SK-N-SH treated with all-trans-retinoic acid at 6 μM for 48 hours (cell line): Measurements from ENCODE around the gene TMA7.
A peak's percentile ranks its signal among the peaks of the same experiment; 100 is the strongest.

ENCODE experiments used
- ATAC-seq: fragments of 200-7000 bp; cut with Tn5 transposase; 3 replicates; pipeline ENCODE4 v1.9.1; 2020; ENCODE audit warnings: mild to moderate bottlenecking, moderate library complexity
- ARNTL ChIP-seq: fragments of 450-650 bp; formaldehyde crosslinking; IDR thresholded peaks from 2 replicates; pipeline ENCODE4 v1.5.0; 2020; ENCODE audit warnings: low read depth, mild to moderate bottlenecking, moderate library complexity, borderline replicate concordance
- BACH2 ChIP-seq: fragments of 250-450 bp; sonication (Bioruptor Pico); IDR thresholded peaks from 2 replicates; pipeline ENCODE4 v1.9.0; 2021; ENCODE audit warnings: mild to moderate bottlenecking, borderline replicate concordance
- CSDC2 ChIP-seq: fragments of 250-450 bp; sonication (Bioruptor Pico); IDR thresholded peaks from 2 replicates; pipeline ENCODE4 v1.5.0; 2020; ENCODE audit warnings: mild to moderate bottlenecking, moderate library complexity
- ESRRG ChIP-seq: fragments of 250-450 bp; sonication (Bioruptor Pico); IDR thresholded peaks from 2 replicates; pipeline ENCODE4 v1.6.1; 2021; ENCODE audit warnings: mild to moderate bottlenecking
- GLIS3 ChIP-seq: fragments of 250-450 bp; sonication (Bioruptor Pico); IDR thresholded peaks from 2 replicates; pipeline ENCODE4 v1.5.0; 2020; ENCODE audit warnings: mild to moderate bottlenecking, moderate library complexity
- ISL1 ChIP-seq: fragments of 250-450 bp; sonication (Bioruptor Pico); IDR thresholded peaks from 2 replicates; pipeline ENCODE4 v2.1.2; 2022; ENCODE audit warnings: mild to moderate bottlenecking, moderate library complexity
- OSR1 ChIP-seq: fragments of 250-450 bp; sonication (Bioruptor Pico); IDR thresholded peaks from 2 replicates; pipeline ENCODE4 v1.8.0; 2022; ENCODE audit warnings: moderate library complexity, mild to moderate bottlenecking, inconsistent platforms
- PPARA ChIP-seq: fragments of 250-450 bp; sonication (Bioruptor Pico); IDR thresholded peaks from 2 replicates; pipeline ENCODE4 v1.5.0; 2020; ENCODE audit warnings: mild to moderate bottlenecking, borderline replicate concordance
- RARB ChIP-seq: fragments of 250-450 bp; sonication (Bioruptor Pico); IDR thresholded peaks from 2 replicates; pipeline ENCODE4 v1.8.0; 2021; ENCODE audit warnings: mild to moderate bottlenecking, moderate library complexity
- SNAI2 ChIP-seq: fragments of 250-450 bp; sonication (Bioruptor Pico); IDR thresholded peaks from 2 replicates; pipeline ENCODE4 v1.5.0; 2020; ENCODE audit warnings: mild to moderate bottlenecking, moderate library complexity
- TCF4 ChIP-seq: fragments of 250-450 bp; sonication (Bioruptor Pico); IDR thresholded peaks from 2 replicates; pipeline ENCODE4 v1.8.0; 2021; ENCODE audit warnings: mild to moderate bottlenecking, moderate library complexity, borderline replicate concordance
- TOX ChIP-seq: fragments of 250-450 bp; sonication (Bioruptor Pico); IDR thresholded peaks from 2 replicates; pipeline ENCODE4 v1.8.0; 2021; ENCODE audit warnings: mild to moderate bottlenecking, moderate library complexity, borderline replicate concordance
- ZC3H10 ChIP-seq: fragments of 250-450 bp; sonication (Bioruptor Pico); IDR thresholded peaks from 2 replicates; pipeline ENCODE4 v1.5.1; 2021; ENCODE audit warnings: mild to moderate bottlenecking, moderate library complexity
- ZFP3 ChIP-seq: fragments of 250-450 bp; sonication (Bioruptor Pico); IDR thresholded peaks from 2 replicates; pipeline ENCODE4 v1.5.0; 2020; ENCODE audit warnings: mild to moderate bottlenecking, moderate library complexity
- ZNF565 ChIP-seq: fragments of 450-650 bp; formaldehyde crosslinking; conservative IDR thresholded peaks from 2 replicates; pipeline ENCODE4 v1.5.0; 2020; ENCODE audit warnings: low read depth, mild to moderate bottlenecking, moderate library complexity
- ZNF70 ChIP-seq: fragments of 450-650 bp; formaldehyde crosslinking; IDR thresholded peaks from 2 replicates; pipeline ENCODE4 v1.5.0; 2020; ENCODE audit warnings: mild to moderate bottlenecking, moderate library complexity
- ZNF8 ChIP-seq: fragments of 450-650 bp; formaldehyde crosslinking; IDR thresholded peaks from 2 replicates; pipeline ENCODE4 v1.5.0; 2020; ENCODE audit warnings: mild to moderate bottlenecking, moderate library complexity
- TF ChIP-seq, protein P1 (sequence below): fragments of 250-450 bp; sonication (Bioruptor Pico); IDR thresholded peaks from 2 replicates; pipeline ENCODE4 v1.5.1; 2021; ENCODE audit warnings: mild to moderate bottlenecking, moderate library complexity
- TF ChIP-seq, protein P2 (sequence below): fragments of 250-450 bp; sonication (Bioruptor Pico); IDR thresholded peaks from 2 replicates; pipeline ENCODE4 v1.5.1; 2020; ENCODE audit warnings: low read depth, mild to moderate bottlenecking, moderate library complexity
- TF ChIP-seq, protein P3 (sequence below): fragments of 250-450 bp; sonication (Bioruptor Pico); IDR thresholded peaks from 2 replicates; pipeline ENCODE4 v1.5.0; 2020; ENCODE audit warnings: mild to moderate bottlenecking, moderate library complexity

Gene TMA7

DNA sequence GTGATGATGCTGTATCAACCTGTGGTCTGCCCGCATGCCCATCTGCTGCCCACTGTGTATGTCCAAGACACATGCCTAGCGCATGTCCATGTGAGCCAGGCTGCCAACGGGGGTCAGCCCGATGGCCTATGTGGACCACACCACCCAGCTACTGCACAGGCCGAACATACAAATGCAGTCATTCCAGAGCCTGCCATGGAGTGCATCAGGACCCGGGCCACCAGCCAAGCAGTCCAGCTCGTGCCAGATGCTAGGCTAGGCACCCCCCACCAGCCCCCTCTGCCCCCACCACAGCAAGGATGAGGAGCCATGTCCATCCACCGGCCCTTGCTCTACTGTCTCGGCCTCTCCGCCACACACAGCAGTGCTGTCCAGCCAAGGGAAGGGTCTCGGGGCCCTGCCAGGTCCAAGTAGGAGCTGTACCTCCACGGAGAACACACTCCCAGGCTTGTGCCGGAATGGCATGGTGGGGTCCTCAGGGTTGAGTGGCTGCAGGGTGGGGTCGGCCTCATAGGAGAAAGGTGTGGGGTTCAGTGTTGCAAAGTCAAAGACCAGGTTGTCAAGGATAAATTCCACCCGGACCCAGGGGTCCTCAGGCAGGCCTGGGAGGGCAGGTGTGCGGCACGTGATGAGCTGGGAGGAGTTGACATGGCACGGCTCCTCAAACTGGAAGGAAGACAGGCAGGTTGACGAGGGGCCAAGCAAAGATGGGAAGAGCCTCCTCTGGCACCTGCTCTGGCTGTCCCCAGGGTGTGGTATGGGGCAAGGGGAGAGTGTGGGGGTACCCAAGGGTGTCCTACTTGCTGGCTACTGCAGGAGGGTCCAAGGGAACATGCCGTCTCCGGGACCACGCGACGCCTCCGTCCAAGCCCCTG, 25.4 kb upstream of the TMA7 start:
- TF ChIP-seq RARB (CRISPR knock-in tag) (no peak), ZNF8 (CRISPR knock-in tag) (no peak), TOX (CRISPR knock-in tag) (no peak), BACH2 (CRISPR knock-in tag) (no peak)
- ATAC-seq, result no peak

DNA sequence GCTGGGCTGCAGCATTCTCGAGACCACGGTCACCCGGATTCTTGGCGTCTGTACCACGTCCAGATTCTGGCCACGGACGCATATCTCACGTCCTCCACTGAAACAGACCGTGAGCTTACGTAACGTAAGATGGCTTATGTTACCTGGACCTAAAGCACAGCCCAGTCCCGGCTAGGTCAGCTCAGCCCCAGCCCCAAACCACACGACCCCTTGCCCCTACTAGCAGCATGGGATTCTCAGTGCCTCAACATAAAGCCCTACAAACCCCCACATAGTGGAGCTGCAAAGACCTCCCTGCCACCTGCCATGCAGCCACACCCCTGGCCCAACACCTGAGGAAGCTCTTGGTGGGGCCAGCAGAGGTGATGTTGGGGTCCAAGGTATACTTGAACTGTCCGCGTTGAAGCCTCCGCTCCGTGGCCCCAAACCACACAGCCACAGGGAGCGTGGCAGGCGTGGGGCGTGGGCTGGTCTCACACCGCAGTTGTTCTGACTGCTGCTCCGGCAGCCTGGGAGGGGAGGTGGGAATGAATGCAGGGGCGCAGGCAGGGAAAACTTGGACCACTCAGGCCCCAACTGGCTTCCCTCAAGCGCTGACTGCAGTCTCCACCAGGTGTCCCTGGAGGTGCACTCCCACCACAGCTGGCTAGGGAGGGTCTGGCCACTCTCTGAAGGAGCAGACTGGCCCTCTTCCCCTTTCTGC, 24.7 kb upstream of the TMA7 start:
- TF ChIP-seq PPARA (no peak), ZNF8 (CRISPR knock-in tag) (no peak), ISL1 (no peak), SNAI2 (CRISPR knock-in tag) (no peak)
- ATAC-seq, result 0 out of 3 replicates have a peak, but pooled peaks have one; percentile 16

DNA sequence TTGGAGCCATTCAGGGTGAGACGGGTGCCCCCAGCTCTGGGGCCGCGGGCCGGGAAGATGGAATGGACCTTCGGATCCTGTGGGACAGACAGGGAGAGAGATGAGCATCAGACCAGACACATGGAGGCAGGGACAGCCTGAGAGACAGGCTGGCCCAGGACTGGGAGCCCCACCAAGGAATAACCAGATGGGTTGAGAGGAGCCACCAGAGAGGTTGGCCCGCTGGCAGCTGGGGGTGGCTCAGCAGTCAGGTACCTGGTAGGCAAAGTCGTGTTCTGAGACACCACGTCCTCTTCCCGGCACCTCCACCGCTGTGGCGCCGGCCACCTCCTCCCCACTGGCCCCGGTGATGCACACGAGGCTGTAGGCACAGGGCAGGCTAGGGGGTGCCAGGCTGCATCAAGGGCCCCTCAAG, 24.0 kb upstream of the TMA7 start:
- ATAC-seq, result no peak
- TF ChIP-seq SNAI2 (CRISPR knock-in tag) (no peak), ARNTL (no peak), ZFP3 (no peak)
- TF ChIP-seq, all 23 proteins: peak for 0

DNA sequence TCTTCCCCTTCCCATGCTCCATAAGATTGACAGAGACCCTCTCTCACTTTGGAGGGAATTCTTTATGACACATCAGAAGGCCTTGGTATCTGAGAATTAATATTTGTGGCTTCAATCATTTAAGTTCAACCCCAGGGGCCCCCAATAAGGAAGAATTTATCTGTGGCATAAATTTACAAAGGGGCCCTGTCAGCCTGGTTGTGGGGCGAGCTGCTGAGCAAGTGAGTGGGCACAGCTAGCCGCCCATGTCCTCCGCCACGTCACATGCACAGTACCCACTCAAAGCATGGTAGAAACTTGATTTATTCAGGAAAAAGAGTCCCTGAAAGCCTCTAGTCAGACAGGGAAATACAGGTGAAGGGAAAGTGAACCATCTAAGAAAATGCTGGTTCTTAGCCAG, 23.5 kb upstream of the TMA7 start:
- TF ChIP-seq ZNF565 (CRISPR knock-in tag), result no peak
- no peak for TF ChIP-seq OSR1 (CRISPR knock-in tag)
- TF ChIP-seq BACH2 (CRISPR knock-in tag), result no peak
- no peak for TF ChIP-seq TCF4
- no peak for TF ChIP-seq ZNF70
- TF ChIP-seq ESRRG (CRISPR knock-in tag), result no peak
- ATAC-seq, result no peak

DNA sequence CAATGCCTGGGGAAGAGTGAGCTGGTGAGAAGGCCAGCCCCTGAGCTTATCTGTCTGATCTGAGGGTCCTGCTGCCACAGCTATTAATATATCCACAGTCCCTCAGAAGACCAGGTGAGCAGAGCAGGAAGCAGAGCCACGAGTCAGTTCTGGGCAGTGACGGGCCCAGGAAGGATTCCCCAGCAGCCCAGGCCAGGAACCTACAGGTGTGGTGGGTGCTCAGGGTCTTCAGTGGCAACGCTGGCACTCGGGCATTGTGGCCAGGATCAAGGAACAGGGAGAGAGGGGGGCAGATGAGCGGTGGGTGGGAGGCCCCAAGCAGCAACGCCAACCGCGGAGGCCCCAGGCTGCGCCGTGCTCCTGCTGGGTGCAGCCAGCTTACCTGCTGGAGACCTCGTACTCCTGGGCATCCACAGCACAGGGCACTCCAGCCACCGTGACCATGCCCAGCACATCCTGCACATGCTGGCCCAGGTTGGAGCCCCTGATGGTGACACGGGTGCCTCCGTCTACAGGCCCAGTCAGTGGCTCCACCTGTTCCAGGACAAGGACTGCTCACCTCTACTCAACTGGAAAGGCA, 22.4 kb upstream of the TMA7 start:
- ATAC-seq, result no peak
- TF ChIP-seq ESRRG (CRISPR knock-in tag) (no peak), ISL1 (no peak), BACH2 (CRISPR knock-in tag) (no peak), ZNF70 (no peak), TOX (CRISPR knock-in tag) (no peak), ARNTL (no peak), GLIS3 (CRISPR knock-in tag) (no peak)

DNA sequence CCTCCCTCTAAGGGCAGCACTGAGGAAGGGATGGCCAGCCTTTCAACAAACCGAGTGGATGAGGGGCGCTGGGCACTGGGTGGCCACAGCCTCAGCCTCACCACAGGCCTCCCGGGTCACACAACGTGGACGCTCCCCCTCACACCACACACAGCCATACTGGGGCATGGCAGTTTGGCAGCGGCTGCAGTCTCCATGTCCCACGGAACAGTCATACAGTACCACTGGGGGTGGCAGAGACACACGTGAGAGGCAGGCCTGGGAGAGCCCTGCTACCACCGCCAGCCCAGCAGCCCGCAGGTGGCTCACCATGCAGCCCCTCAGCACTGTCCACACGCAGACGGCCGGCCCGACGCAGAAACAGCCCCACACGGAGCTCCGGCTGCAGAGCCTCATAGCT, 21.9 kb upstream of the TMA7 start:
- ATAC-seq, result no peak
- TF ChIP-seq SNAI2 (CRISPR knock-in tag), result no peak
- no peak for TF ChIP-seq ZNF8 (CRISPR knock-in tag)

DNA sequence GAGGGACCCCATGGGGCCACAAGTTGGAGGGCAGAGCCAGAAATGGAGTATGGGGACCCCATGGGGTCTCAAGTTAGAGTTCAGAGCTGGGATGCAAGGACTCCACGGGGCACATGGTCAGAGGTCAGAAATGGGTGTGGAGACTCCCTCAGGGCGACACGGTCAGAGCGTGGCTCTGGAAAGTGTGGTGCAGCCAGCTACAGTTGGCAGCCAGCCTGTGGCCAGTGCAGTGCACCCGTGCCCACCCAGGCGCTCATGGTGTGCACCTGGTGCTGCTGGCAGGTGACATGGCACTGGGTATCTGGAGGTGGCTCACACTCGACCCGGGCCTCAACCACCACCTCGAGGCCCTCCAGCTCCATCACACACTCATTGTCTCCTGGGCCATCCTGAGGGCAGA, 21.4 kb upstream of the TMA7 start:
- no peak for TF ChIP-seq CSDC2
- no peak for TF ChIP-seq ZC3H10
- TF ChIP-seq, protein P1, sequence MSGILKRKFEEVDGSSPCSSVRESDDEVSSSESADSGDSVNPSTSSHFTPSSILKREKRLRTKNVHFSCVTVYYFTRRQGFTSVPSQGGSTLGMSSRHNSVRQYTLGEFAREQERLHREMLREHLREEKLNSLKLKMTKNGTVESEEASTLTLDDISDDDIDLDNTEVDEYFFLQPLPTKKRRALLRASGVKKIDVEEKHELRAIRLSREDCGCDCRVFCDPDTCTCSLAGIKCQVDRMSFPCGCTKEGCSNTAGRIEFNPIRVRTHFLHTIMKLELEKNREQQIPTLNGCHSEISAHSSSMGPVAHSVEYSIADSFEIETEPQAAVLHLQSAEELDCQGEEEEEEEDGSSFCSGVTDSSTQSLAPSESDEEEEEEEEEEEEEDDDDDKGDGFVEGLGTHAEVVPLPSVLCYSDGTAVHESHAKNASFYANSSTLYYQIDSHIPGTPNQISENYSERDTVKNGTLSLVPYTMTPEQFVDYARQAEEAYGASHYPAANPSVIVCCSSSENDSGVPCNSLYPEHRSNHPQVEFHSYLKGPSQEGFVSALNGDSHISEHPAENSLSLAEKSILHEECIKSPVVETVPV (CRISPR knock-in tag), result no peak
- no peak for TF ChIP-seq ZNF8 (CRISPR knock-in tag)
- TF ChIP-seq, protein P2, sequence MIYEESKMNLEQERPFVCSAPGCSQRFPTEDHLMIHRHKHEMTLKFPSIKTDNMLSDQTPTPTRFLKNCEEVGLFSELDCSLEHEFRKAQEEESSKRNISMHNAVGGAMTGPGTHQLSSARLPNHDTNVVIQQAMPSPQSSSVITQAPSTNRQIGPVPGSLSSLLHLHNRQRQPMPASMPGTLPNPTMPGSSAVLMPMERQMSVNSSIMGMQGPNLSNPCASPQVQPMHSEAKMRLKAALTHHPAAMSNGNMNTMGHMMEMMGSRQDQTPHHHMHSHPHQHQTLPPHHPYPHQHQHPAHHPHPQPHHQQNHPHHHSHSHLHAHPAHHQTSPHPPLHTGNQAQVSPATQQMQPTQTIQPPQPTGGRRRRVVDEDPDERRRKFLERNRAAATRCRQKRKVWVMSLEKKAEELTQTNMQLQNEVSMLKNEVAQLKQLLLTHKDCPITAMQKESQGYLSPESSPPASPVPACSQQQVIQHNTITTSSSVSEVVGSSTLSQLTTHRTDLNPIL (CRISPR knock-in tag), result no peak
- TF ChIP-seq ISL1, result no peak
- TF ChIP-seq, protein P3, sequence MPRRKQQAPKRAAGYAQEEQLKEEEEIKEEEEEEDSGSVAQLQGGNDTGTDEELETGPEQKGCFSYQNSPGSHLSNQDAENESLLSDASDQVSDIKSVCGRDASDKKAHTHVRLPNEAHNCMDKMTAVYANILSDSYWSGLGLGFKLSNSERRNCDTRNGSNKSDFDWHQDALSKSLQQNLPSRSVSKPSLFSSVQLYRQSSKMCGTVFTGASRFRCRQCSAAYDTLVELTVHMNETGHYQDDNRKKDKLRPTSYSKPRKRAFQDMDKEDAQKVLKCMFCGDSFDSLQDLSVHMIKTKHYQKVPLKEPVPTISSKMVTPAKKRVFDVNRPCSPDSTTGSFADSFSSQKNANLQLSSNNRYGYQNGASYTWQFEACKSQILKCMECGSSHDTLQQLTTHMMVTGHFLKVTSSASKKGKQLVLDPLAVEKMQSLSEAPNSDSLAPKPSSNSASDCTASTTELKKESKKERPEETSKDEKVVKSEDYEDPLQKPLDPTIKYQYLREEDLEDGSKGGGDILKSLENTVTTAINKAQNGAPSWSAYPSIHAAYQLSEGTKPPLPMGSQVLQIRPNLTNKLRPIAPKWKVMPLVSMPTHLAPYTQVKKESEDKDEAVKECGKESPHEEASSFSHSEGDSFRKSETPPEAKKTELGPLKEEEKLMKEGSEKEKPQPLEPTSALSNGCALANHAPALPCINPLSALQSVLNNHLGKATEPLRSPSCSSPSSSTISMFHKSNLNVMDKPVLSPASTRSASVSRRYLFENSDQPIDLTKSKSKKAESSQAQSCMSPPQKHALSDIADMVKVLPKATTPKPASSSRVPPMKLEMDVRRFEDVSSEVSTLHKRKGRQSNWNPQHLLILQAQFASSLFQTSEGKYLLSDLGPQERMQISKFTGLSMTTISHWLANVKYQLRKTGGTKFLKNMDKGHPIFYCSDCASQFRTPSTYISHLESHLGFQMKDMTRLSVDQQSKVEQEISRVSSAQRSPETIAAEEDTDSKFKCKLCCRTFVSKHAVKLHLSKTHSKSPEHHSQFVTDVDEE, result no peak
- no peak for TF ChIP-seq SNAI2 (CRISPR knock-in tag)
- no peak for TF ChIP-seq RARB (CRISPR knock-in tag)
- TF ChIP-seq ZNF70, result no peak
- no peak for ATAC-seq
